HEK293 (cell line): Measurements from ENCODE around the gene MLX.
"Not testable (repeated sequence)": the region's sequence is repeated elsewhere in the genome, so short reads cannot be mapped to it uniquely, and the experiment has no call there.

Source experiments
- CTCF ChIA-PET: fragments of 350-600 bp; formaldehyde crosslinking; extraction: SDS; loops from one replicate; lab custom pipeline; 2021; ENCODE audit warnings: antibody characterized with exemption; lab: Yijun Ruan, JAX
- POLR2A ChIA-PET: fragments of 300-600 bp; formaldehyde crosslinking; extraction: SDS; loops from one replicate; lab custom pipeline; 2020; ENCODE audit warnings: antibody characterized with exemption, inconsistent platforms; lab: Yijun Ruan, JAX
- H3K27ac ChIP-seq: fragments of 200-500 bp; sonication (Bioruptor generic); 2 replicates; pipeline ENCODE4 v1.5.1; 2014; ENCODE audit warnings: low read depth, low read length, control low read depth, inconsistent platforms; ENCODE audit errors: extremely low read depth
- H3K36me3 ChIP-seq, 2 experiments: fragments of 200-500 bp in 1 of 2; sonication (Bioruptor generic) in 1 of 2; 1 replicate in 1 of 2; 2 replicates in 1 of 2; pipeline ENCODE4 v1.5.1; 2014 to 2017; ENCODE audit warnings: inconsistent platforms in 2 of 2, low read length in 2 of 2; ENCODE audit not compliant: control insufficient read depth in 2 of 2, insufficient read depth in 1 of 2
- H3K4me1 ChIP-seq: fragments of 200-500 bp; sonication (Bioruptor generic); 2 replicates; pipeline ENCODE4 v1.5.1; 2014; ENCODE audit warnings: mild to moderate bottlenecking, low read length, inconsistent platforms; ENCODE audit not compliant: control insufficient read depth, insufficient read depth
- H3K4me3 ChIP-seq: 2 replicates; pipeline ENCODE4 v1.5.1; 2011; ENCODE audit warnings: low read depth, mild to moderate bottlenecking, control low read depth, low read length, moderate library complexity
- H3K9me3 ChIP-seq: fragments of 200-500 bp; sonication (Bioruptor generic); 2 replicates; pipeline ENCODE4 v1.5.1; 2014; ENCODE audit warnings: low read depth, low read length, inconsistent platforms; ENCODE audit not compliant: control insufficient read depth, insufficient read depth
- GLIS1 ChIP-seq: fragments of 450-650 bp; formaldehyde crosslinking; IDR thresholded peaks from 2 replicates; pipeline ENCODE4 v1.5.1; 2016; ENCODE audit warnings: missing biosample characterization, missing genetic modification characterization
- HOXA7 ChIP-seq: sonication (generic); formaldehyde crosslinking; IDR thresholded peaks from 2 replicates; pipeline ENCODE4 v1.8.1; 2022; ENCODE audit warnings: missing genetic modification reagents, borderline replicate concordance
- PRDM1 ChIP-seq: fragments of 450-650 bp; formaldehyde crosslinking; IDR thresholded peaks from 2 replicates; pipeline ENCODE4; 2016; ENCODE audit warnings: missing biosample characterization, missing genetic modification characterization
- PRDM10 ChIP-seq: fragments of 450-650 bp; formaldehyde crosslinking; IDR thresholded peaks from 2 replicates; pipeline ENCODE4 v1.5.1; 2016; ENCODE audit warnings: missing biosample characterization, missing genetic modification characterization
- SP2 ChIP-seq: fragments of 450-650 bp; formaldehyde crosslinking; IDR thresholded peaks from 2 replicates; pipeline ENCODE4 v1.5.1; 2016; ENCODE audit warnings: missing biosample characterization, missing genetic modification characterization
- SP7 ChIP-seq: fragments of 450-650 bp; formaldehyde crosslinking; IDR thresholded peaks from 2 replicates; pipeline ENCODE4 v1.5.1; 2016; ENCODE audit warnings: missing biosample characterization, missing genetic modification characterization
- ZBTB17 ChIP-seq: fragments of 450-650 bp; formaldehyde crosslinking; IDR thresholded peaks from 2 replicates; pipeline ENCODE4 v1.5.1; 2016; ENCODE audit warnings: missing biosample characterization, missing genetic modification characterization
- ZFP37 ChIP-seq: fragments of 450-650 bp; formaldehyde crosslinking; IDR thresholded peaks from 2 replicates; pipeline ENCODE4 v1.5.1; 2016; ENCODE audit warnings: missing biosample characterization, missing genetic modification characterization
- ZNF16 ChIP-seq: fragments of 450-650 bp; formaldehyde crosslinking; IDR thresholded peaks from 2 replicates; pipeline ENCODE4 v1.5.1; 2016; ENCODE audit warnings: low read depth, missing biosample characterization, missing genetic modification characterization
- ZNF23 ChIP-seq: fragments of 450-650 bp; formaldehyde crosslinking; IDR thresholded peaks from 2 replicates; pipeline ENCODE4 v1.5.1; 2016; ENCODE audit warnings: missing biosample characterization, missing genetic modification characterization, borderline replicate concordance
- ZNF362 ChIP-seq: fragments of 450-650 bp; formaldehyde crosslinking; IDR thresholded peaks from 2 replicates; pipeline ENCODE4 v1.5.1; 2016; ENCODE audit warnings: missing biosample characterization, missing genetic modification characterization
- ZNF366 ChIP-seq: fragments of 450-650 bp; formaldehyde crosslinking; conservative IDR thresholded peaks from 2 replicates; pipeline ENCODE4 v1.5.1; 2016; ENCODE audit warnings: missing biosample characterization, missing genetic modification characterization
- ZNF600 ChIP-seq: fragments of 450-650 bp; formaldehyde crosslinking; IDR thresholded peaks from 2 replicates; pipeline ENCODE4 v1.5.1; 2016; ENCODE audit warnings: missing biosample characterization, missing genetic modification characterization
- ZNF629 ChIP-seq: fragments of 450-650 bp; formaldehyde crosslinking; IDR thresholded peaks from 2 replicates; pipeline ENCODE4 v1.5.1; 2017; ENCODE audit warnings: missing biosample characterization, missing genetic modification characterization
- ZNF639 ChIP-seq: fragments of 450-650 bp; formaldehyde crosslinking; IDR thresholded peaks from 2 replicates; pipeline ENCODE4 v1.5.1; 2016; ENCODE audit warnings: missing biosample characterization, missing genetic modification characterization
- ZNF830 ChIP-seq: fragments of 450-650 bp; IDR thresholded peaks from 2 replicates; pipeline ENCODE4 v1.5.0; 2018; ENCODE audit warnings: missing biosample characterization, missing genetic modification characterization, low read depth, mild to moderate bottlenecking, moderate library complexity
- ZNF837 ChIP-seq: fragments of 450-650 bp; formaldehyde crosslinking; IDR thresholded peaks from 2 replicates; pipeline ENCODE4 v1.5.1; 2016; ENCODE audit warnings: missing biosample characterization, missing genetic modification characterization
- ZSCAN30 ChIP-seq: fragments of 450-650 bp; IDR thresholded peaks from 2 replicates; pipeline ENCODE4 v1.5.1; 2018; ENCODE audit warnings: missing biosample characterization, mild to moderate bottlenecking, missing genetic modification characterization, moderate library complexity

Gene MLX

GRCh38 chr17:42540558-42540957, 26.3 kb upstream of the MLX start:
- not testable (repeated sequence) for H3K9me3 ChIP-seq, H3K27ac ChIP-seq, H3K4me1 ChIP-seq, H3K4me3 ChIP-seq
- peak; percentile 50 for TF ChIP-seq PRDM10 (tag by site-specific recombination)
- TF ChIP-seq PRDM1 (tag by site-specific recombination) = peak; percentile 92
- H3K36me3 ChIP-seq = peaks cover 20 to 57% of the 10 kb centered on the region in 2 experiments; a peak in 2 of 3 replicates
- ChIA-PET CTCF (interaction anchor here (1.1 to 1.6 kb wide), 2 partner anchors 10 to 20 kb away, joined by 3 to 5 read pairs; no protein-coding TSS in a partner anchor), POLR2A (interaction anchor here (0.5 to 1.9 kb wide), 6 partner anchors 11 to 49 kb away, joined by 3 to 12 read pairs (median 3); partner anchors contain the start of gene MLX)

GRCh38 chr17:42541041-42541833, 25.7 kb upstream of the MLX start:
- POLR2A ChIA-PET = interaction anchor here (0.6 to 1.9 kb wide), 5 partner anchors 13 to 304 kb away, joined by 3 to 12 read pairs (median 3); no protein-coding TSS in a partner anchor
- CTCF ChIA-PET = interaction anchor here (1.1 to 1.6 kb wide), 3 partner anchors 11 to 22 kb away, joined by 3 to 5 read pairs (median 3); no protein-coding TSS in a partner anchor

More at GRCh38 chr17:42541041-42541833, 25.7 kb upstream of the MLX start:
- Histone ChIP-seq H3K4me1 (peaks cover 3% of the 10 kb centered on the region; the same call in 1 of the 2 replicates), H3K9me3 (no peaks in the 10 kb centered on the region), H3K27ac (peak overlapping the region; percentile 29; the same call in 1 of the 2 replicates), H3K4me3 (no peak overlapping the region), H3K36me3 (peaks cover 20 to 57% of the 10 kb centered on the region in 2 experiments; a peak in 2 of 3 replicates)
- TF ChIP-seq ZNF366 (tag by site-specific recombination) (peak; percentile 50; the same call in 1 of the 2 replicates), ZFP37 (no peak), ZSCAN30 (no peak), ZNF830 (tag by site-specific recombination) (no peak), SP7 (tag by site-specific recombination) (0 out of 2 replicates have a peak, but pooled peaks have one; percentile 34), GLIS1 (tag by site-specific recombination) (peak; percentile 25; the same call in 1 of the 2 replicates), ZNF600 (tag by site-specific recombination) (peak; percentile 75), ZBTB17 (tag by site-specific recombination) (peak; percentile 44; the same call in 1 of the 2 replicates), SP2 (tag by site-specific recombination) (peak; percentile 6; the same call in 1 of the 2 replicates), ZNF837 (tag by site-specific recombination) (no peak), ZNF362 (tag by site-specific recombination) (0 out of 2 replicates have a peak, but pooled peaks have one; percentile 32), ZNF629 (tag by site-specific recombination) (peak; percentile 43; the same call in 1 of the 2 replicates), ZNF23 (no peak), HOXA7 (CRISPR knock-in tag) (no peak), ZNF16 (tag by site-specific recombination) (no peak), ZNF639 (tag by site-specific recombination) (0 out of 2 replicates have a peak, but pooled peaks have one; percentile 20)
